ENCODE measurements around the gene MUC5AC.

GRCh38 chr11:1126491-1126926, 31.2 kb upstream of the MUC5AC start:
- TF ChIP-seq, protein P1, sequence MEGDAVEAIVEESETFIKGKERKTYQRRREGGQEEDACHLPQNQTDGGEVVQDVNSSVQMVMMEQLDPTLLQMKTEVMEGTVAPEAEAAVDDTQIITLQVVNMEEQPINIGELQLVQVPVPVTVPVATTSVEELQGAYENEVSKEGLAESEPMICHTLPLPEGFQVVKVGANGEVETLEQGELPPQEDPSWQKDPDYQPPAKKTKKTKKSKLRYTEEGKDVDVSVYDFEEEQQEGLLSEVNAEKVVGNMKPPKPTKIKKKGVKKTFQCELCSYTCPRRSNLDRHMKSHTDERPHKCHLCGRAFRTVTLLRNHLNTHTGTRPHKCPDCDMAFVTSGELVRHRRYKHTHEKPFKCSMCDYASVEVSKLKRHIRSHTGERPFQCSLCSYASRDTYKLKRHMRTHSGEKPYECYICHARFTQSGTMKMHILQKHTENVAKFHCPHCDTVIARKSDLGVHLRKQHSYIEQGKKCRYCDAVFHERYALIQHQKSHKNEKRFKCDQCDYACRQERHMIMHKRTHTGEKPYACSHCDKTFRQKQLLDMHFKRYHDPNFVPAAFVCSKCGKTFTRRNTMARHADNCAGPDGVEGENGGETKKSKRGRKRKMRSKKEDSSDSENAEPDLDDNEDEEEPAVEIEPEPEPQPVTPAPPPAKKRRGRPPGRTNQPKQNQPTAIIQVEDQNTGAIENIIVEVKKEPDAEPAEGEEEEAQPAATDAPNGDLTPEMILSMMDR (IDR thresholded peaks at IDR 0.05 in 4 of 5, conservative IDR thresholded peaks at IDR 0.05 in 1 of 5): no peak
- TF ChIP-seq POLR2A (IDR thresholded peaks at IDR 0.05): no peak

Measured in gastrocnemius medialis (tissue), 4 donors.